ENCODE results near the gene CNPY1. TPM values are rescaled to one million over a fixed set of nuclear protein-coding genes. Genes with fewer than 3 reads are reported as not detected.

The CNPY1 gene
- total and polyA plus RNA-seq, 2 donors (not counting 1 experiment from before 2014, with no cell fraction given) = not detected

DNA sequence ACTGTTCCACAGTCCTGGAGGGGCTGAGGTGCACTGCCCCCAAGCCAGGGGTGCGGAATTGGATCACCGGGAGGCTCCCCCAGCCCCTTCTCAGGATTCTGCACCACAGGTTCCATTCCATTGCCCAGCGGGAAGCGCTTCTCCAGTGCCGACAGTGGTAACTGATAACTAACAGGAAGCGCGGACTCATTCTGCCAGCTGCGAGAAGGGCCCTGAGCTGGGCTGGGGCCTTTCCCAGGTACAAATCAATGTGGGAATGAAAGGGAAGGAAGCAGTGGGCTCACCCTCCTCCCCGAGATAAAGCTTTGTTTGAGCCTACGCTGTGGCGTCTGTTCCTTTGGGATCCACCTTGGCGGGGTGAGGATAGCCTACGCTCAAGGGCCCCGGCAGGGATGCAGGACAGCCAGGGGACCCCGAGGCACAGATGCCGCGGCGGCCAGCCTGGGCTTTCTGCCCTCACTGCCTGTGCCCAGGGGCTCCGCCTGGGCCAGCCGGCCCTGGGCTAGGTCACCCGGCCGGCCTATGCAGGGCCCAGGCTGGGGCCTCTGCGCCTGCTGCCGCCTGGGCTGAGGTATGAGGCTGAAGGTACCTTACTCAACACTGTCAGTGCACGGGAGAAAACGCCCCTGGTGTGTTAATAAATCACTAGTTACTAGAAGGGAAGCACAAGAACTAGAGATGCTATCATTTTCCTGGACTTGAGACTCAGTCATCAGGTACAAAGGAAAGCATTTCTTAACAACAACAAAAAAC lies 49.0 kb downstream of the CNPY1 start:
- H3K4me1 ChIP-seq (ENCODE audit: control insufficient read depth in 2 of 2, insufficient read depth in 2 of 2, low read length in 2 of 2) = no peaks in the 10 kb centered on the region
- intact Hi-C loops (cut with micrococcal nuclease) = no loop called here
- no peaks in the 10 kb centered on the region for H3K79me2 ChIP-seq (ENCODE audit: control insufficient read depth, insufficient read depth, low read length)
- no peaks in the 10 kb centered on the region for H3K36me3 ChIP-seq (replicated peaks in 1 of 2; ENCODE audit: control extremely low read depth in 1 of 2, control insufficient read depth in 1 of 2, extremely low read depth in 1 of 2, insufficient read depth in 2 of 2, low read length in 1 of 2)
- H3K4me3 Mint-ChIP-seq = no peak overlapping the region
- CTCF ChIA-PET = no interaction called here
- ATAC-seq (ENCODE audit: low read depth) (no peak), DNase-seq (no peak)
- peaks cover 0 to 5% (median 0%) of the 10 kb centered on the region in 3 donors for H3K9me3 ChIP-seq (ENCODE audit: control extremely low read depth in 1 of 3, control insufficient read depth in 2 of 3, insufficient read depth in 1 of 3, low read length in 2 of 3)
- WGBS (ENCODE audit: insufficient coverage) = 85% methylated on average over 22 of the region's 26 CpGs
- H3K27ac ChIP-seq (ENCODE audit: low read length in 2 of 2) = no peak overlapping the region
- no peak overlapping the region for H3K27ac Mint-ChIP-seq
- no peaks in the 10 kb centered on the region for H4K20me1 ChIP-seq (ENCODE audit: control insufficient read depth, insufficient read depth, low read length, poor library complexity, severe bottlenecking)
- H3K4me1 Mint-ChIP-seq = no peaks in the 10 kb centered on the region
- TF ChIP-seq EZH2 (IDR thresholded peaks at IDR 0.05; ENCODE audit: borderline replicate concordance, insufficient read depth, low read depth, low read length, poor library complexity, severe bottlenecking) = no peak
- peaks cover 36% of the 10 kb centered on the region for H3K27me3 Mint-ChIP-seq
- H3K9me3 Mint-ChIP-seq (ENCODE audit: insufficient read depth) = no peaks in the 10 kb centered on the region
- POLR2A ChIA-PET = no interaction called here
- no peak overlapping the region for H2AFZ ChIP-seq (ENCODE audit: insufficient read depth, low read depth, low read length, poor library complexity, severe bottlenecking)
- H3K27me3 ChIP-seq (replicated peaks in 1 of 4; ENCODE audit: control extremely low read depth in 1 of 4, control insufficient read depth in 3 of 4, insufficient read depth in 4 of 4, low read length in 3 of 4) = peaks cover 0 to 30% (median 22%) of the 10 kb centered on the region in 4 experiments
- no peak overlapping the region for H3K9ac ChIP-seq (ENCODE audit: low read length)
- H3K4me2 ChIP-seq (replicated peaks; ENCODE audit: low read depth, low read length, poor library complexity, severe bottlenecking) = no peak overlapping the region
- no peak overlapping the region for H3K4me3 ChIP-seq (ENCODE audit: control extremely low read depth in 1 of 5, extremely low read depth in 1 of 5, insufficient read depth in 1 of 5, low read depth in 2 of 5, low read length in 4 of 5)

DNA sequence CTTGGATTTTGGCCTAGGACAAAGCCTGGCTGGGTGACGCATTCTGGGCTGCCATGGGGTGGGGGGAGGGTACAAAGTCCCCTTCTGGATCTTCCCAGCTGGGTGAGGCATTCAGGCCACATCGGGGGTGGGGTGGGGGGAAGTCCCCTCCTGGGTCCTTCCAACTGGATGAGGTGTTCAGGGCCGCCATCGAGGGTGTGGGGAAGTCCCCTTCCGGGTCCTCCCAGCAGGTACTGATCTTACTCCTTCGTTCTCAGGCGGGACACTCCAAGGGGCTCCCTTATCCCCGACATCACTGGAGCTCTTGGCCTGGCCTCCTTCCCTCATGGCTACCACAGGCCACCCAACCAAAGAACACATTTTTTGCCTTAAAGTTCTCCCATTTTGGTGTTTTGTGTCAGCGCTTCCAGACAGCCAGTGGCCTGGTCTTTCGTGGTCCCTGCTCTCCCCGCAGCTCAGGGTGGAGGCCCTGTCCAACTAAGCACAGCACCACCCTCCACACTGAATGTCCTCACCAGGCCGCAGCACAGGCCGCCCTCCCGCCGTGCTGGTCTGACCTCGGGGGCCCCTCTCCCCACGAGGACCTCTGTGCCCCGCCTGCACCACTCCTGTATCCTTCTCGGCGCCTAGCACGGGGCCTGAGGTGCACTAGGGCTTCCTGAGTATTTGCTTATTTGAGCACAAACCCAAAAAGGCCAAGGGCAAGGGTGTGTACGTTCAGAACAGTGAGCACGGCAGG lies 49.9 kb downstream of the CNPY1 start:
- Mint-ChIP-seq H3K27ac (no peak overlapping the region), H3K9me3 (ENCODE audit: insufficient read depth) (no peaks in the 10 kb centered on the region), H3K4me1 (peaks cover 6% of the 10 kb centered on the region), H3K4me3 (no peak overlapping the region), H3K27me3 (peaks cover 33% of the 10 kb centered on the region)
- peaks cover 0 to 33% (median 15%) of the 10 kb centered on the region in 4 experiments for H3K27me3 ChIP-seq (replicated peaks in 1 of 4; ENCODE audit: control extremely low read depth in 1 of 4, control insufficient read depth in 3 of 4, insufficient read depth in 4 of 4, low read length in 3 of 4)
- H4K20me1 ChIP-seq (ENCODE audit: control insufficient read depth, insufficient read depth, low read length, poor library complexity, severe bottlenecking) = no peaks in the 10 kb centered on the region
- H2AFZ ChIP-seq (ENCODE audit: insufficient read depth, low read depth, low read length, poor library complexity, severe bottlenecking) = no peak overlapping the region
- intact Hi-C loops (cut with micrococcal nuclease) = no loop called here
- H3K4me1 ChIP-seq (ENCODE audit: control insufficient read depth in 2 of 2, insufficient read depth in 2 of 2, low read length in 2 of 2) = peaks cover 6% of the 10 kb centered on the region in 2 donors
- no peak for TF ChIP-seq EZH2 (IDR thresholded peaks at IDR 0.05; ENCODE audit: borderline replicate concordance, insufficient read depth, low read depth, low read length, poor library complexity, severe bottlenecking)
- TF ChIP-seq, protein P1, sequence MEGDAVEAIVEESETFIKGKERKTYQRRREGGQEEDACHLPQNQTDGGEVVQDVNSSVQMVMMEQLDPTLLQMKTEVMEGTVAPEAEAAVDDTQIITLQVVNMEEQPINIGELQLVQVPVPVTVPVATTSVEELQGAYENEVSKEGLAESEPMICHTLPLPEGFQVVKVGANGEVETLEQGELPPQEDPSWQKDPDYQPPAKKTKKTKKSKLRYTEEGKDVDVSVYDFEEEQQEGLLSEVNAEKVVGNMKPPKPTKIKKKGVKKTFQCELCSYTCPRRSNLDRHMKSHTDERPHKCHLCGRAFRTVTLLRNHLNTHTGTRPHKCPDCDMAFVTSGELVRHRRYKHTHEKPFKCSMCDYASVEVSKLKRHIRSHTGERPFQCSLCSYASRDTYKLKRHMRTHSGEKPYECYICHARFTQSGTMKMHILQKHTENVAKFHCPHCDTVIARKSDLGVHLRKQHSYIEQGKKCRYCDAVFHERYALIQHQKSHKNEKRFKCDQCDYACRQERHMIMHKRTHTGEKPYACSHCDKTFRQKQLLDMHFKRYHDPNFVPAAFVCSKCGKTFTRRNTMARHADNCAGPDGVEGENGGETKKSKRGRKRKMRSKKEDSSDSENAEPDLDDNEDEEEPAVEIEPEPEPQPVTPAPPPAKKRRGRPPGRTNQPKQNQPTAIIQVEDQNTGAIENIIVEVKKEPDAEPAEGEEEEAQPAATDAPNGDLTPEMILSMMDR (IDR thresholded peaks at IDR 0.05) = no peak
- ATAC-seq (ENCODE audit: low read depth) (no peak), DNase-seq (no peak)
- H3K9ac ChIP-seq (ENCODE audit: low read length) = no peak overlapping the region
- H3K27ac ChIP-seq (ENCODE audit: low read length in 2 of 2) = no peak overlapping the region
- 85% methylated on average over 17 of the region's 23 CpGs for WGBS (ENCODE audit: insufficient coverage)
- no peak overlapping the region for H3K4me2 ChIP-seq (replicated peaks; ENCODE audit: low read depth, low read length, poor library complexity, severe bottlenecking)
- H3K79me2 ChIP-seq (ENCODE audit: control insufficient read depth, insufficient read depth, low read length) = no peaks in the 10 kb centered on the region
- H3K9me3 ChIP-seq (ENCODE audit: control extremely low read depth in 1 of 3, control insufficient read depth in 2 of 3, insufficient read depth in 1 of 3, low read length in 2 of 3) = peaks cover 0 to 11% (median 0%) of the 10 kb centered on the region in 3 donors
- ChIA-PET CTCF (no interaction called here), POLR2A (interaction anchor here (1.2 kb wide), 1 partner anchor 124 kb away, joined by 4 read pairs; no protein-coding TSS in a partner anchor)
- no peak overlapping the region for H3K4me3 ChIP-seq (ENCODE audit: control extremely low read depth in 1 of 5, extremely low read depth in 1 of 5, insufficient read depth in 1 of 5, low read depth in 2 of 5, low read length in 4 of 5)
- no peaks in the 10 kb centered on the region for H3K36me3 ChIP-seq (replicated peaks in 1 of 2; ENCODE audit: control extremely low read depth in 1 of 2, control insufficient read depth in 1 of 2, extremely low read depth in 1 of 2, insufficient read depth in 2 of 2, low read length in 1 of 2)
